H1 (cell line): ENCODE results near the gene ARHGEF11. TPM values are rescaled to one million over a fixed set of nuclear protein-coding genes. Genes with fewer than 3 reads are reported as not detected.
A peak's percentile ranks its signal among the peaks of the same experiment; 100 is the strongest.

Experiments
- CTCF ChIA-PET: fragments of 300-600 bp; sonication (Branson Sonifier 250); formaldehyde crosslinking; loops from one replicate; lab custom pipeline; 2021; ENCODE audit not compliant: partially characterized antibody; lab: Charles Lee
- POLR2A ChIA-PET: fragments of 300-600 bp; sonication (Branson Sonifier 250); formaldehyde crosslinking; loops from one replicate; lab custom pipeline; 2021; ENCODE audit warnings: inconsistent platforms; ENCODE audit not compliant: partially characterized antibody; lab: Charles Lee
- DNase-seq, 2 experiments: peaks; one replicate each; pipeline versions ENCODE4 v3.0.0 to v3.0.0-alpha.2; 2010 to 2022; ENCODE audit warnings: low spot score in 2 of 2, low read depth in 1 of 2, mixed read lengths in 1 of 2
- FAIRE-seq: peaks from 2 replicates; lab custom pipeline; 2011; peaks lifted over from hg19 to GRCh38; lab: Jason Lieb, UNC
- H2AFZ ChIP-seq: 2 replicates; pipeline ENCODE4 v1.8.1; 2012; ENCODE audit warnings: low read length, inconsistent platforms
- H2AK5ac ChIP-seq: 2 replicates; pipeline ENCODE4 v1.6.1; 2013; ENCODE audit warnings: low read depth, low read length
- H2BK120ac ChIP-seq: replicated peaks from 2 replicates; pipeline ENCODE3; 2013; ENCODE audit warnings: low read depth, low read length, inconsistent platforms
- H2BK12ac ChIP-seq: 2 replicates; pipeline ENCODE4 v1.6.1; 2013; ENCODE audit warnings: low read depth, low read length
- H2BK15ac ChIP-seq: 2 replicates; pipeline ENCODE4 v1.6.1; 2013; ENCODE audit warnings: low read length
- H2BK20ac ChIP-seq: 2 replicates; pipeline ENCODE4 v1.6.1; 2013; ENCODE audit warnings: low read length
- H2BK5ac ChIP-seq: 2 replicates; pipeline ENCODE4 v1.6.1; 2013; ENCODE audit warnings: low read depth, low read length
- H3K14ac ChIP-seq: 2 replicates; pipeline ENCODE4 v1.6.1; 2013; ENCODE audit warnings: inconsistent platforms; ENCODE audit not compliant: insufficient read length
- H3K18ac ChIP-seq: 2 replicates; pipeline ENCODE4 v1.6.1; 2013; ENCODE audit warnings: low read length; ENCODE audit errors: extremely low read depth
- H3K23ac ChIP-seq: 2 replicates; pipeline ENCODE4 v1.6.1; 2013; ENCODE audit warnings: inconsistent platforms; ENCODE audit not compliant: insufficient read length
- H3K23me2 ChIP-seq: 2 replicates; pipeline ENCODE4 v1.6.1; 2013; ENCODE audit warnings: low read depth, low read length
- H3K27ac ChIP-seq: 2 replicates; pipeline ENCODE4 v1.6.1; 2011; ENCODE audit warnings: low read depth, low read length, inconsistent platforms
- H3K27me3 ChIP-seq, 4 experiments: replicated peaks in 1 of 4; 1 replicate in 1 of 4; 2 replicates in 3 of 4; pipeline versions ENCODE4 v1.6.1 to v1.8.1; 2011 to 2013; ENCODE audit warnings: low read length in 3 of 4, mild to moderate bottlenecking in 3 of 4, inconsistent platforms in 2 of 4, mixed read lengths in 2 of 4, moderate library complexity in 1 of 4; ENCODE audit not compliant: control insufficient read depth in 3 of 4, insufficient read depth in 3 of 4; ENCODE audit errors: extremely low read depth in 1 of 4
- H3K36me3 ChIP-seq, 4 experiments: 2 replicates each; pipeline versions ENCODE4 v1.6.1 to v1.8.1; 2011 to 2013; ENCODE audit warnings: mild to moderate bottlenecking in 4 of 4, low read length in 3 of 4, moderate library complexity in 2 of 4, control low read depth in 1 of 4, inconsistent platforms in 1 of 4; ENCODE audit not compliant: insufficient read depth in 4 of 4, control insufficient read depth in 2 of 4
- H3K4ac ChIP-seq: replicated peaks from 2 replicates; pipeline ENCODE3; 2013; ENCODE audit warnings: low read length, low read depth, mixed read lengths, inconsistent platforms; ENCODE audit not compliant: insufficient read length
- H3K4me1 ChIP-seq, 4 experiments: replicated peaks in 1 of 4; 1 replicate in 1 of 4; 2 replicates in 3 of 4; pipeline versions ENCODE4 v1.6.1 to v1.8.1; 2011 to 2013; ENCODE audit warnings: low read length in 3 of 4, inconsistent platforms in 2 of 4, mixed read lengths in 1 of 4; ENCODE audit not compliant: insufficient read depth in 4 of 4, control insufficient read depth in 3 of 4
- H3K4me2 ChIP-seq, 2 experiments: 2 replicates each; pipeline versions ENCODE4 v1.6.1 to v1.8.1; 2011 to 2013; ENCODE audit warnings: low read depth in 2 of 2, low read length in 2 of 2, control low read depth in 1 of 2, inconsistent platforms in 1 of 2, mild to moderate bottlenecking in 1 of 2; ENCODE audit not compliant: insufficient read depth in 1 of 2
- H3K4me3 ChIP-seq, 4 experiments: fragments of 200-600, 300-600 bp in 1 of 4; sonication (generic), shearing (Covaris generic), sonication (Bioruptor Twin) in 1 of 4; 2 replicates each; pipeline versions ENCODE4 v1.5.1 to v1.8.1; 2011 to 2016; ENCODE audit warnings: low read length in 4 of 4, low read depth in 3 of 4, control low read depth in 2 of 4, inconsistent platforms in 2 of 4, mild to moderate bottlenecking in 2 of 4, mixed read lengths in 1 of 4, moderate library complexity in 1 of 4; ENCODE audit not compliant: insufficient read depth in 2 of 4; ENCODE audit errors: extremely low read depth in 1 of 4
- H3K56ac ChIP-seq: replicated peaks from 2 replicates; pipeline ENCODE3; 2013; ENCODE audit warnings: low read depth, mild to moderate bottlenecking, mixed read lengths, low read length, inconsistent platforms; ENCODE audit not compliant: insufficient read length
- H3K79me1 ChIP-seq: 2 replicates; pipeline ENCODE4 v1.6.1; 2013; ENCODE audit warnings: low read depth, low read length, control low read depth
- H3K79me2 ChIP-seq, 2 experiments: 2 replicates each; pipeline versions ENCODE4 v1.6.1 to v1.8.1; 2012 to 2013; ENCODE audit warnings: low read length in 2 of 2, mild to moderate bottlenecking in 2 of 2, inconsistent platforms in 1 of 2; ENCODE audit not compliant: insufficient read depth in 2 of 2, control insufficient read depth in 1 of 2
- H3K9ac ChIP-seq, 4 experiments: replicated peaks in 1 of 4; 1 replicate in 1 of 4; 2 replicates in 3 of 4; pipeline versions ENCODE4 v1.6.1 to v1.8.1; 2011 to 2013; ENCODE audit warnings: low read depth in 3 of 4, low read length in 3 of 4, control low read depth in 2 of 4, mild to moderate bottlenecking in 2 of 4, moderate library complexity in 2 of 4, inconsistent platforms in 1 of 4; ENCODE audit errors: extremely low read depth in 1 of 4
- H3K9me3 ChIP-seq, 2 experiments: 2 replicates each; pipeline versions ENCODE4 v1.6.1 to v1.8.1; 2012 to 2013; ENCODE audit warnings: mild to moderate bottlenecking in 2 of 2, moderate library complexity in 2 of 2, control low read depth in 1 of 2, inconsistent platforms in 1 of 2, low read depth in 1 of 2, low read length in 1 of 2, mixed read lengths in 1 of 2; ENCODE audit not compliant: insufficient read depth in 2 of 2
- H4K20me1 ChIP-seq, 2 experiments: replicated peaks in 1 of 2; 2 replicates each; pipeline versions ENCODE3 to v1.8.1; 2011 to 2013; ENCODE audit warnings: inconsistent platforms in 2 of 2, low read length in 2 of 2, mild to moderate bottlenecking in 1 of 2; ENCODE audit not compliant: insufficient read depth in 2 of 2, control insufficient read depth in 1 of 2
- H4K5ac ChIP-seq: 2 replicates; pipeline ENCODE4 v1.6.1; 2013; ENCODE audit warnings: low read length, low read depth, mixed read lengths, inconsistent platforms; ENCODE audit not compliant: insufficient read length
- H4K8ac ChIP-seq: 2 replicates; pipeline ENCODE4 v1.8.0; 2013; ENCODE audit warnings: mild to moderate bottlenecking, moderate library complexity, low read length, inconsistent platforms; ENCODE audit not compliant: insufficient read depth; ENCODE audit errors: extremely low read depth
- H4K91ac ChIP-seq: replicated peaks from 2 replicates; pipeline ENCODE3; 2013; ENCODE audit warnings: low read length, mixed read lengths, inconsistent platforms; ENCODE audit not compliant: insufficient read length
- ASH2L ChIP-seq: fragments of 200-600, 300-600 bp; sonication (generic); IDR thresholded peaks from one replicate; pipeline ENCODE4 v1.7.1; 2017; ENCODE audit warnings: low read length
- BRCA1 ChIP-seq: IDR thresholded peaks from 2 replicates; pipeline ENCODE4 v1.6.1; 2012; ENCODE audit warnings: low read depth, low read length, improper control_type of control experiment
- E2F6 ChIP-seq: IDR thresholded peaks from 2 replicates; pipeline ENCODE4 v1.6.1; 2012; ENCODE audit warnings: inconsistent platforms
- MAFK ChIP-seq: IDR thresholded peaks from 2 replicates; pipeline ENCODE4 v1.6.1; 2012; ENCODE audit warnings: low read depth, mild to moderate bottlenecking, improper control_type of control experiment, low read length
- RBBP5 ChIP-seq: IDR thresholded peaks from 2 replicates; pipeline ENCODE4 v1.7.1; 2012; ENCODE audit warnings: low read depth, mild to moderate bottlenecking, inconsistent platforms, low read length, moderate library complexity, borderline replicate concordance
- RNF2 ChIP-seq: fragments of 200-900, 300-1000 bp; sonication (generic); IDR thresholded peaks from 2 replicates; pipeline ENCODE4 v1.7.1; 2016; ENCODE audit warnings: borderline replicate concordance, low read depth, mild to moderate bottlenecking, antibody characterized with exemption, low read length; ENCODE audit not compliant: poor library complexity, severe bottlenecking; ENCODE audit errors: missing control alignments
- SIN3A ChIP-seq, 2 experiments: IDR thresholded peaks in 1 of 2; conservative IDR thresholded peaks in 1 of 2; 2 replicates each; pipeline ENCODE4 v1.6.1; 2011 to 2012; ENCODE audit warnings: low read length in 2 of 2, improper control_type of control experiment in 1 of 2, low read depth in 1 of 2, mild to moderate bottlenecking in 1 of 2
- WGBS, 2 experiments: shearing (Covaris generic) in 1 of 2; methylation state at CpG; one replicate each; pipeline versions ENCODE4 v1.1.6 to v1.1.7; 2013 to 2015; ENCODE audit warnings: low lambda C conversion rate in 2 of 2, mixed read lengths in 2 of 2, inconsistent platforms in 1 of 2, low coverage in 1 of 2, missing lambda C conversion rate in 1 of 2; ENCODE audit not compliant: insufficient replicate concordance in 2 of 2, insufficient coverage in 1 of 2, insufficient read length in 1 of 2; ENCODE audit errors: extremely low coverage in 1 of 2, missing lambda C conversion rate in 1 of 2; 5-methylcytosine and 5-hydroxymethylcytosine counted together
- polyA plus RNA-seq, 7 experiments: library from polyadenylated mRNA; depleted of rRNA in 3 of 7; stranded (reverse) in 5 of 7; unstranded in 2 of 7; fragments of >200 nt in 5 of 7; fragments of 200-250 nt in 2 of 7; gene quantifications; 1 replicate in 5 of 7; 2 replicates in 1 of 7; 4 replicates in 1 of 7; pipeline versions ENCODE4 v1.2.1 to v1.2.3, GENCODE V29; 2011 to 2013; ENCODE audit warnings: missing spikeins in 2 of 7, mixed read lengths in 2 of 7
- total RNA-seq: library from RNA; stranded (reverse); fragmentation: NEBNext Ultra II Directional; extraction: Animal tissue kit (Norgen Biotek cat#: 25700); gene quantifications from 2 replicates; pipeline ENCODE4 v1.2.1, GENCODE V29; 2021

The ARHGEF11 gene
- total and polyA plus RNA-seq, 2 of the 8 experiments (the other 6 are each of a cell fraction or from before 2014, with no cell fraction given): 19.9 to 33.1 TPM

- WGBS, 2 experiments: 34% methylated on average over 5 of the region's 5 CpGs; no CpG with 5 or more reads in 1 of the 2 experiments
- Histone ChIP-seq H2AFZ (no peak overlapping the region), H2BK120ac (no peak overlapping the region), H3K27me3 (peaks cover 8 to 49% (median 39%) of the 10 kb centered on the region in 4 experiments), H3K23ac (no peak overlapping the region), H4K20me1 (no peaks in the 10 kb centered on the region), H2BK5ac (no peak overlapping the region), H2AK5ac (no peak overlapping the region), H3K79me1 (no peaks in the 10 kb centered on the region), H3K4ac (no peak overlapping the region), H2BK20ac (no peak overlapping the region), H3K9me3 (no peaks in the 10 kb centered on the region), H3K27ac (no peak overlapping the region), H3K23me2 (peaks cover 2% of the 10 kb centered on the region; the same call in 1 of the 2 replicates), H4K5ac (no peak overlapping the region), H2BK15ac (no peak overlapping the region), H3K56ac (no peak overlapping the region), H3K9ac (no peak overlapping the region), H3K36me3 (no peaks in the 10 kb centered on the region), H3K79me2 (no peaks in the 10 kb centered on the region), H3K4me3 (peak overlapping the region in 3 of 4 experiments; percentile 11 to 55 (median 19); a peak in 4 of 8 replicates), H3K14ac (no peak overlapping the region), H4K91ac (peak overlapping the region; percentile 77), H4K8ac (peak overlapping the region; percentile 54; the same call in 1 of the 2 replicates), H3K18ac (0 out of 2 replicates have a peak overlapping the region, but pooled peaks have one; percentile 65), H3K4me1 (peaks cover 0 to 10% (median 5%) of the 10 kb centered on the region in 4 experiments; a peak in 4 of 7 replicates), H3K4me2 (peak overlapping the region; percentile 37 to 67; a peak in 3 of 4 replicates), H2BK12ac (0 out of 2 replicates have a peak overlapping the region, but pooled peaks have one; percentile 68)
- ChIA-PET POLR2A (interaction anchor here (1.0 to 2.3 kb wide), 4 partner anchors 28 to 168 kb away, joined by 3 to 6 read pairs (median 4); no protein-coding TSS in a partner anchor), CTCF (interaction anchor here (1.0 to 31.4 kb wide), 10 partner anchors 18 to 209 kb away, joined by 3 to 719 read pairs (median 83); partner anchors contain the start of genes INSRR, LRRC71 and NTRK1)
- FAIRE-seq (no peak), DNase-seq (no peak)
- TF ChIP-seq MAFK: no peak
- TF ChIP-seq RNF2: no peak
- TF ChIP-seq ASH2L: no peak
- TF ChIP-seq E2F6: no peak
- no peak for TF ChIP-seq RBBP5
- no peak for TF ChIP-seq SIN3A (conservative IDR thresholded peaks at IDR 0.05 in 1 of 2, IDR thresholded peaks at IDR 0.05 in 1 of 2; ENCODE audit: low read depth in 1 of 2, low read length in 2 of 2)
- TF ChIP-seq BRCA1: no peak
Observed at GRCh38 chr1:156894001-156894400, 151.5 kb downstream of the ARHGEF11 start.
